NB4 (cell line): ENCODE data around the gene C6orf89.

Experiments
- DNase-seq: peaks from one replicate; pipeline ENCODE4 v3.0.0; 2010; ENCODE audit warnings: low read depth
- H3K4me3 ChIP-seq: one replicate; pipeline ENCODE4 v1.5.1; 2011; ENCODE audit warnings: mild to moderate bottlenecking, low read depth, low read length, moderate library complexity
- MYC ChIP-seq: IDR thresholded peaks from 2 replicates; pipeline ENCODE4 v1.6.1; 2011; ENCODE audit warnings: low read depth, low read length
- POLR2A ChIP-seq: IDR thresholded peaks from 2 replicates; pipeline ENCODE4 v1.6.1; 2011; ENCODE audit warnings: mild to moderate bottlenecking; ENCODE audit not compliant: insufficient read length; ENCODE audit errors: extremely low read depth
- TF ChIP-seq, protein P1 (sequence below): IDR thresholded peaks from 2 replicates; pipeline ENCODE4 v1.6.1; 2011; ENCODE audit warnings: low read depth, low read length
- TF ChIP-seq, protein P2 (sequence below): IDR thresholded peaks from one replicate; pipeline ENCODE4 v1.5.1; 2012; ENCODE audit warnings: low read depth, low read length

C6orf89 gene

DNA sequence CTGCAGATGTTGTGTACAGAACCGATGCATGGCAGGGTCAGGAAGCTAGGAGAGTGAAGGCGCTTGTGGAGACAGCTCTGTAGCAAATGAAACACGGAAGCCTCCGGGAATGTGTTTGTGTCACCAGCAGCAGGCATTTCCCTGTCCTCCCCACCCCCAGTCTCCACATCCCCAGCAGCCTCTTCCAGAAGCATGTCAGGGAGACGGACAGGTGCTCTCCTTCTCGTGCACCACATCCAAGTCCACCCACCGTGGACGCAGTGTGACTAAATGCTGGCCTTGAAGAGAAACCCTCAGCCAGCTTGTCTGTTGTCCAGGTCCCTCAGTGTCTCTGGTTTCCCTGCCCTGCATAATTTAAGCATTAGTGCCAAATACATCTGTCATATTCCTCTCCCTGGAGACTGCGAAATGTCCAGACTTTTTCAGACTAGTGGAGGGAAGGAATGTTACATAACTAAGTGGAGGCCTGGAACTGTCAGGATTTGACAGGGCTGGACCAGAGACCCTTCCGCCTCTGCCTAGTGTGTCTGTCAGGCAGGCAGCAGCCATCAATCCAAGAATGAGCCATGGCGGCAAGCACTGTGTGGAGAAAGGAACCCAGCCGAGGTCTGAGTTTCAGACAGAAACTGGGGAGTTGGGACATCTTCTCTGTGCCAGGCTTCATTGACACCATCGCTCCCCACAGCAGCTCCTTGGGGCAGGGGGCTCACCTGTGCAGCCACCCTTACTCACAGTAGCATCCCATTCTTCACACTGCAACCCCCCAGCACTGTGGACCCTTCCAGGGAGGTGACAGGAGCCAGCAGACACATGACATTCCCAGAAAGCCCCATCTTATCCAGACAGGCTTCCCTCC lies 42.2 kb downstream of the C6orf89 start:
- DNase-seq: no peak
- TF ChIP-seq, protein P1, sequence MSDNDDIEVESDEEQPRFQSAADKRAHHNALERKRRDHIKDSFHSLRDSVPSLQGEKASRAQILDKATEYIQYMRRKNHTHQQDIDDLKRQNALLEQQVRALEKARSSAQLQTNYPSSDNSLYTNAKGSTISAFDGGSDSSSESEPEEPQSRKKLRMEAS: no peak
- TF ChIP-seq, protein P2, sequence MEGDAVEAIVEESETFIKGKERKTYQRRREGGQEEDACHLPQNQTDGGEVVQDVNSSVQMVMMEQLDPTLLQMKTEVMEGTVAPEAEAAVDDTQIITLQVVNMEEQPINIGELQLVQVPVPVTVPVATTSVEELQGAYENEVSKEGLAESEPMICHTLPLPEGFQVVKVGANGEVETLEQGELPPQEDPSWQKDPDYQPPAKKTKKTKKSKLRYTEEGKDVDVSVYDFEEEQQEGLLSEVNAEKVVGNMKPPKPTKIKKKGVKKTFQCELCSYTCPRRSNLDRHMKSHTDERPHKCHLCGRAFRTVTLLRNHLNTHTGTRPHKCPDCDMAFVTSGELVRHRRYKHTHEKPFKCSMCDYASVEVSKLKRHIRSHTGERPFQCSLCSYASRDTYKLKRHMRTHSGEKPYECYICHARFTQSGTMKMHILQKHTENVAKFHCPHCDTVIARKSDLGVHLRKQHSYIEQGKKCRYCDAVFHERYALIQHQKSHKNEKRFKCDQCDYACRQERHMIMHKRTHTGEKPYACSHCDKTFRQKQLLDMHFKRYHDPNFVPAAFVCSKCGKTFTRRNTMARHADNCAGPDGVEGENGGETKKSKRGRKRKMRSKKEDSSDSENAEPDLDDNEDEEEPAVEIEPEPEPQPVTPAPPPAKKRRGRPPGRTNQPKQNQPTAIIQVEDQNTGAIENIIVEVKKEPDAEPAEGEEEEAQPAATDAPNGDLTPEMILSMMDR: no peak
- TF ChIP-seq POLR2A: no peak
- no peak for TF ChIP-seq MYC
- no peak overlapping the region for H3K4me3 ChIP-seq

DNA sequence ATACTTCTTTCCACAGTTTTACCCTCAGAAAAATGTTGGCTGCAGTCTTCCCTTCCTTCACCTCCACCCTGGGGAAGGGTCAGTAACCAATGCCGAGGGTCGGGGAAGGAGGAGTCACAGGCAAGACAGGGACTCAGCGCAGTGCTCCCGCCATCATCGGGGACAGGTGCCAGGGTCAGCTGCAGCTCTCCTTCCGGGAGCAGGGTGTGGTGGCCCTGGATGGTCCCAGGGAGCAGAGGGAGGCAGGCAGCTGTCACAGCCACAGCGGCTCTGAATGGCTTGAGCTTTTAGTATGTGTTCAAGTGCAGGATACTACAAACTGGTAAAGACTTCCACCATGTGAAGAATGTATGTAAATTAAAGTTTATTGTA lies 42.8 kb downstream of the C6orf89 start:
- no peak overlapping the region for H3K4me3 ChIP-seq
- TF ChIP-seq, protein P1: no peak
- no peak for TF ChIP-seq MYC
- no peak for DNase-seq

DNA sequence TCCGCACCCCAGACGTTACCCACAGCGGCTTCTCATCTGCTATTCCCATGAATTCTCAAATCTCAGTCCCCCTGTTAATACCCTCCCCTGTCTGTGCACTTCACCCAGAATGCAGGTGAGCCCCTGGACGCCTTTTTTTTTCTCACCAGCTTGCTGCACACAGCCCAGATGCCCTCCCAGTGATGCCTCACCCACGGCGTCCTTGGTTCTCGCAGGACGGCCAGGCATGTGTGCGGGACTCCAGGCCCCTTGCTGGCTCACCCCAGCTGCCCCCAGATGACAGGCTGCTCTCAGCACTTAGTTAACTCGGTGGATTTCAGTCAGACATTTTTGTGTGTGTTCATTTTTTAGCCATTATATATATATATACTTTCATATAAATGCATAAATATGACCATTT lies 43.4 kb downstream of the C6orf89 start:
- no peak for DNase-seq
- no peak overlapping the region for H3K4me3 ChIP-seq
- no peak for TF ChIP-seq POLR2A

GRCh38 chr6:36929607-36930006 lies 43.9 kb downstream of the C6orf89 start:
- TF ChIP-seq POLR2A (no peak), MYC (no peak)
- TF ChIP-seq, protein P1: no peak
- TF ChIP-seq, protein P2: no peak
- no peak overlapping the region for H3K4me3 ChIP-seq
- no peak for DNase-seq

- DNase-seq: no peak
Observed at GRCh38 chr6:36930483-36930882, 44.7 kb downstream of the C6orf89 start.

GRCh38 chr6:36933102-36933501 lies 47.4 kb downstream of the C6orf89 start:
- DNase-seq: no peak

More at GRCh38 chr6:36930483-36930882, 44.7 kb downstream of the C6orf89 start:
- TF ChIP-seq, protein P1: no peak
- no peak for TF ChIP-seq POLR2A
- TF ChIP-seq, protein P2: no peak
- no peak for TF ChIP-seq MYC
- no peak overlapping the region for H3K4me3 ChIP-seq

GRCh38 chr6:36933519-36933918 lies 47.8 kb downstream of the C6orf89 start:
- H3K4me3 ChIP-seq: no peak overlapping the region
- TF ChIP-seq MYC (no peak), POLR2A (no peak)
- TF ChIP-seq, protein P1: no peak
- DNase-seq: no peak

More at GRCh38 chr6:36933102-36933501, 47.4 kb downstream of the C6orf89 start:
- H3K4me3 ChIP-seq: no peak overlapping the region
- no peak for TF ChIP-seq POLR2A
